HepG2 (cell line): Measurements from ENCODE around the gene RNF123. TPM values are rescaled to one million over a fixed set of nuclear protein-coding genes. Genes with fewer than 3 reads are reported as not detected.

ENCODE experiments used
- ATF7 ChIP-seq, 2 experiments: fragments of 450-650 bp in 1 of 2; sonication (generic) in 1 of 2; formaldehyde crosslinking in 1 of 2; IDR thresholded peaks; 2 replicates each; pipeline versions ENCODE4 v1.4.0 to v1.6.1; 2016 to 2020; ENCODE audit warnings: antibody characterized with exemption in 1 of 2, mild to moderate bottlenecking in 1 of 2, missing genetic modification reagents in 1 of 2
- HOXA7 ChIP-seq: sonication (generic); formaldehyde crosslinking; IDR thresholded peaks from 2 replicates; pipeline ENCODE4 v1.8.1; 2022; ENCODE audit warnings: mild to moderate bottlenecking, missing genetic modification reagents, moderate library complexity
- KDM5B ChIP-seq: sonication (generic); formaldehyde crosslinking; IDR thresholded peaks from 2 replicates; pipeline ENCODE4 v1.4.0; 2020; ENCODE audit warnings: missing genetic modification reagents, mild to moderate bottlenecking, borderline replicate concordance
- MEF2D ChIP-seq: sonication (generic); formaldehyde crosslinking; IDR thresholded peaks from 2 replicates; pipeline ENCODE4 v1.5.1; 2020; ENCODE audit warnings: mild to moderate bottlenecking, missing genetic modification reagents
- MTA1 ChIP-seq: sonication (generic); formaldehyde crosslinking; IDR thresholded peaks from 2 replicates; pipeline ENCODE4 v1.4.0; 2020; ENCODE audit warnings: missing genetic modification reagents, mild to moderate bottlenecking, borderline replicate concordance
- NFE2 ChIP-seq: sonication (generic); formaldehyde crosslinking; IDR thresholded peaks from 2 replicates; pipeline ENCODE4 v1.4.0; 2020; ENCODE audit warnings: missing genetic modification reagents
- SNAPC2 ChIP-seq: sonication (generic); formaldehyde crosslinking; IDR thresholded peaks from 2 replicates; pipeline ENCODE4 v1.8.1; 2022; ENCODE audit warnings: mild to moderate bottlenecking, missing genetic modification reagents
- SNRNP70 ChIP-seq: fragments of 200-400 bp; formaldehyde crosslinking; IDR thresholded peaks from 2 replicates; pipeline ENCODE4 v1.6.1; 2017; ENCODE audit warnings: mild to moderate bottlenecking, low read depth, low read length, moderate library complexity
- SP2 ChIP-seq: sonication (generic); formaldehyde crosslinking; IDR thresholded peaks from 2 replicates; pipeline ENCODE4 v1.5.1; 2020; ENCODE audit warnings: mild to moderate bottlenecking, missing genetic modification reagents
- TSC22D2 ChIP-seq: sonication (generic); formaldehyde crosslinking; IDR thresholded peaks from 2 replicates; pipeline ENCODE4 v1.5.1; 2020; ENCODE audit warnings: missing genetic modification reagents, mild to moderate bottlenecking, borderline replicate concordance
- ZBTB3 ChIP-seq: sonication (generic); formaldehyde crosslinking; IDR thresholded peaks from 2 replicates; pipeline ENCODE4 v1.4.0; 2020; ENCODE audit warnings: low read depth, mild to moderate bottlenecking, moderate library complexity, missing genetic modification reagents, borderline replicate concordance
- ZFAT ChIP-seq: sonication (generic); formaldehyde crosslinking; conservative IDR thresholded peaks from 2 replicates; pipeline ENCODE4 v1.8.1; 2023; ENCODE audit warnings: missing genetic modification reagents, inconsistent platforms
- ZNF121 ChIP-seq: sonication (generic); formaldehyde crosslinking; IDR thresholded peaks from 2 replicates; pipeline ENCODE4 v1.5.0; 2020; ENCODE audit warnings: mild to moderate bottlenecking, missing genetic modification reagents
- ZNF20 ChIP-seq: sonication (generic); formaldehyde crosslinking; IDR thresholded peaks from 2 replicates; pipeline ENCODE4 v1.4.0; 2020; ENCODE audit warnings: mild to moderate bottlenecking, moderate library complexity, missing genetic modification reagents
- ZNF205 ChIP-seq: IDR thresholded peaks from 2 replicates; pipeline ENCODE4 v1.6.1; 2018; ENCODE audit warnings: missing biosample characterization, missing genetic modification reagents
- ZNF225 ChIP-seq: sonication (generic); formaldehyde crosslinking; IDR thresholded peaks from 2 replicates; pipeline ENCODE4 v1.4.0; 2020; ENCODE audit warnings: mild to moderate bottlenecking, missing genetic modification reagents
- ZNF430 ChIP-seq: sonication (generic); formaldehyde crosslinking; IDR thresholded peaks from 2 replicates; pipeline ENCODE4 v1.9.0; 2021; ENCODE audit warnings: mild to moderate bottlenecking, missing genetic modification reagents
- ZNF530 ChIP-seq: sonication (generic); formaldehyde crosslinking; IDR thresholded peaks from 2 replicates; pipeline ENCODE4 v1.5.0; 2020; ENCODE audit warnings: low read depth, mild to moderate bottlenecking, missing genetic modification reagents
- ZNF562 ChIP-seq: sonication (generic); formaldehyde crosslinking; IDR thresholded peaks from 2 replicates; pipeline ENCODE4 v1.8.0; 2022; ENCODE audit warnings: missing genetic modification reagents, borderline replicate concordance
- ZSCAN31 ChIP-seq: sonication (generic); formaldehyde crosslinking; IDR thresholded peaks from 2 replicates; pipeline ENCODE4 v1.5.0; 2020; ENCODE audit warnings: low read depth, mild to moderate bottlenecking, missing genetic modification reagents
- polyA plus RNA-seq, 8 experiments: library from polyadenylated mRNA; depleted of rRNA in 3 of 8; stranded (reverse) in 7 of 8; unstranded in 1 of 8; fragments of >200 nt; fragmentation: Illumina TruSeq in 4 of 8; extraction: Trizol in 4 of 8; gene quantifications; 2 replicates each; pipeline versions ENCODE4 v1.2.1 to v1.2.3, GENCODE V29; 2011 to 2016; ENCODE audit warnings: low read depth in 4 of 8, missing spikeins in 1 of 8, mixed read lengths in 1 of 8; ENCODE audit not compliant: insufficient read depth in 1 of 8
- total RNA-seq, 5 experiments: library from RNA; depleted of rRNA; stranded (reverse); fragments of >200 nt; fragmentation: Illumina TruSeq; extraction: Trizol; gene quantifications; 2 replicates each; pipeline ENCODE4 v1.2.3, GENCODE V29; 2016; ENCODE audit warnings: low read depth in 1 of 5
- TF ChIP-seq, protein P1 (sequence below): sonication (generic); formaldehyde crosslinking; IDR thresholded peaks from 2 replicates; pipeline ENCODE4 v1.9.0; 2021; ENCODE audit warnings: missing genetic modification reagents, borderline replicate concordance
- TF ChIP-seq, protein P2 (sequence below): sonication (generic); formaldehyde crosslinking; conservative IDR thresholded peaks from 2 replicates; pipeline ENCODE4 v1.4.0; 2020; ENCODE audit warnings: mild to moderate bottlenecking, missing genetic modification reagents, moderate library complexity
- TF ChIP-seq, protein P3 (sequence below): sonication (generic); formaldehyde crosslinking; IDR thresholded peaks from 2 replicates; pipeline ENCODE4 v1.5.1; 2020; ENCODE audit warnings: missing genetic modification reagents, mild to moderate bottlenecking, borderline replicate concordance

RNF123 gene
- total and polyA plus RNA-seq, 2 of the 13 experiments (the other 11 are each of a cell fraction or from before 2014, with no cell fraction given) = 29.9 to 82.2 TPM

DNA sequence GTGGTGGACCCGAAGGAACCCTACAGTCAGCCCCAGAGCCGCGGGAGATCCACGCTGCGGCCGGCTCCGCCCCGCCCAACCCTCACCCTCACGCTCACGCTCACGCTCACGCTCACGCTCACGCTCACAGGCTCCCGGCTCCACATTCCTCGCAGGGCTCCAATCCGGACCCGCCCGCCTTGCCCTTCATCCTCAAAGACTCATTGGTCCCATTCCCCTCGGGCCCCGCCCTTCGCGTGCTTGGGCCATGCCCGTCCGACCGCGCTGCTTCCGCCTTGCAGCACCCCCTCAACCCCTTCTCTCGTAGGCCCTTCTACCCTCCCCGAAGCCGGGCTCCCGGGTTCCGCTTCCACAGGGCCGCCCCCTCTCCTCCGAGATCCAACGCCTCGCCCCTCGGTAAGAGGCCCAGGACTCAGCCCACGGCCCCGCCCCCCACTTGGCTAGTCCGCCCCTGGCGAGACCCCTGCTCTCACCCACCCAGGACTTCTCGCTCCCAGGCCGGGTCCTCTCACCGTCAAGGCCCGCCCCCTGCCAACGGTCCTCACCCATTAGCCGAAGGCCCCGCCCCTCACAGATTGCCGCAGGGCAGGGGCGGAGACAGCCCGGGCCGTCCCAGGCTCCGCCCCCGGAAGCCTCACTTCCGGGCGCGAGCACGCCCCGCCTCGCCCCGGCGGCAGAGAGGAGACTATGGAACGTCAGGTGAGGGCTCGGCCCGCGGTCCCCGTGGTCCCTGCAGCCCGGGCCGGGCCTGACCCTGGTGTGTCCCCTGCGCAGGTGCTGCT, 15.5 kb upstream of the RNF123 start, which contains the start of gene APEH (continued):
- TF ChIP-seq SNAPC2 = no peak; the same call in 1 of the 2 replicates
- TF ChIP-seq NFE2 (CRISPR knock-in tag) = no peak
- 0 out of 2 replicates have a peak, but pooled peaks have one; percentile 26 for TF ChIP-seq MTA1
- TF ChIP-seq, protein P1, sequence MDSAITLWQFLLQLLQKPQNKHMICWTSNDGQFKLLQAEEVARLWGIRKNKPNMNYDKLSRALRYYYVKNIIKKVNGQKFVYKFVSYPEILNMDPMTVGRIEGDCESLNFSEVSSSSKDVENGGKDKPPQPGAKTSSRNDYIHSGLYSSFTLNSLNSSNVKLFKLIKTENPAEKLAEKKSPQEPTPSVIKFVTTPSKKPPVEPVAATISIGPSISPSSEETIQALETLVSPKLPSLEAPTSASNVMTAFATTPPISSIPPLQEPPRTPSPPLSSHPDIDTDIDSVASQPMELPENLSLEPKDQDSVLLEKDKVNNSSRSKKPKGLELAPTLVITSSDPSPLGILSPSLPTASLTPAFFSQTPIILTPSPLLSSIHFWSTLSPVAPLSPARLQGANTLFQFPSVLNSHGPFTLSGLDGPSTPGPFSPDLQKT (CRISPR knock-in tag) = no peak
- peak; percentile 13; the same call in 1 of the 2 replicates for TF ChIP-seq ZSCAN31
- TF ChIP-seq, protein P2, sequence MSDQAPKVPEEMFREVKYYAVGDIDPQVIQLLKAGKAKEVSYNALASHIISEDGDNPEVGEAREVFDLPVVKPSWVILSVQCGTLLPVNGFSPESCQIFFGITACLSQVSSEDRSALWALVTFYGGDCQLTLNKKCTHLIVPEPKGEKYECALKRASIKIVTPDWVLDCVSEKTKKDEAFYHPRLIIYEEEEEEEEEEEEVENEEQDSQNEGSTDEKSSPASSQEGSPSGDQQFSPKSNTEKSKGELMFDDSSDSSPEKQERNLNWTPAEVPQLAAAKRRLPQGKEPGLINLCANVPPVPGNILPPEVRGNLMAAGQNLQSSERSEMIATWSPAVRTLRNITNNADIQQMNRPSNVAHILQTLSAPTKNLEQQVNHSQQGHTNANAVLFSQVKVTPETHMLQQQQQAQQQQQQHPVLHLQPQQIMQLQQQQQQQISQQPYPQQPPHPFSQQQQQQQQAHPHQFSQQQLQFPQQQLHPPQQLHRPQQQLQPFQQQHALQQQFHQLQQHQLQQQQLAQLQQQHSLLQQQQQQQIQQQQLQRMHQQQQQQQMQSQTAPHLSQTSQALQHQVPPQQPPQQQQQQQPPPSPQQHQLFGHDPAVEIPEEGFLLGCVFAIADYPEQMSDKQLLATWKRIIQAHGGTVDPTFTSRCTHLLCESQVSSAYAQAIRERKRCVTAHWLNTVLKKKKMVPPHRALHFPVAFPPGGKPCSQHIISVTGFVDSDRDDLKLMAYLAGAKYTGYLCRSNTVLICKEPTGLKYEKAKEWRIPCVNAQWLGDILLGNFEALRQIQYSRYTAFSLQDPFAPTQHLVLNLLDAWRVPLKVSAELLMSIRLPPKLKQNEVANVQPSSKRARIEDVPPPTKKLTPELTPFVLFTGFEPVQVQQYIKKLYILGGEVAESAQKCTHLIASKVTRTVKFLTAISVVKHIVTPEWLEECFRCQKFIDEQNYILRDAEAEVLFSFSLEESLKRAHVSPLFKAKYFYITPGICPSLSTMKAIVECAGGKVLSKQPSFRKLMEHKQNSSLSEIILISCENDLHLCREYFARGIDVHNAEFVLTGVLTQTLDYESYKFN (CRISPR knock-in tag) = peak; percentile 67
- no peak for TF ChIP-seq TSC22D2 (CRISPR knock-in tag)
- no peak for TF ChIP-seq ZBTB3 (CRISPR knock-in tag)
- no peak for TF ChIP-seq HOXA7 (CRISPR knock-in tag)
- TF ChIP-seq ZFAT = no peak
- no peak for TF ChIP-seq ZNF225
- no peak for TF ChIP-seq ATF7 (IDR thresholded peaks at IDR 0.05)
- no peak for TF ChIP-seq ATF7 (CRISPR knock-in tag; IDR thresholded peaks at IDR 0.05)
- TF ChIP-seq ZNF121 (CRISPR knock-in tag) = no peak
- 0 out of 2 replicates have a peak, but pooled peaks have one; percentile 25 for TF ChIP-seq ZNF430
- TF ChIP-seq, protein P3, sequence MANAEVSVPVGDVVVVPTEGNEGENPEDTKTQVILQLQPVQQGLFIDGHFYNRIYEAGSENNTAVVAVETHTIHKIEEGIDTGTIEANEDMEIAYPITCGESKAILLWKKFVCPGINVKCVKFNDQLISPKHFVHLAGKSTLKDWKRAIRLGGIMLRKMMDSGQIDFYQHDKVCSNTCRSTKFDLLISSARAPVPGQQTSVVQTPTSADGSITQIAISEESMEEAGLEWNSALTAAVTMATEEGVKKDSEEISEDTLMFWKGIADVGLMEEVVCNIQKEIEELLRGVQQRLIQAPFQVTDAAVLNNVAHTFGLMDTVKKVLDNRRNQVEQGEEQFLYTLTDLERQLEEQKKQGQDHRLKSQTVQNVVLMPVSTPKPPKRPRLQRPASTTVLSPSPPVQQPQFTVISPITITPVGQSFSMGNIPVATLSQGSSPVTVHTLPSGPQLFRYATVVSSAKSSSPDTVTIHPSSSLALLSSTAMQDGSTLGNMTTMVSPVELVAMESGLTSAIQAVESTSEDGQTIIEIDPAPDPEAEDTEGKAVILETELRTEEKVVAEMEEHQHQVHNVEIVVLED (CRISPR knock-in tag) = peak; percentile 95
- peak; percentile 86; the same call in 1 of the 2 replicates for TF ChIP-seq KDM5B
- peak; percentile 83 for TF ChIP-seq SP2 (CRISPR knock-in tag)
- TF ChIP-seq ZNF205 (CRISPR knock-in tag) = no peak
- TF ChIP-seq ZNF20 (CRISPR knock-in tag) = no peak
- no peak for TF ChIP-seq ZNF562 (CRISPR knock-in tag)
- peak; percentile 85 for TF ChIP-seq MEF2D
- no peak for TF ChIP-seq ZNF530 (CRISPR knock-in tag)
- TF ChIP-seq SNRNP70 = no peak
